ENCODE results near the gene ATP1A2.

ATP1A2 gene

GRCh38 chr1:160089883-160090282, 25.7 kb upstream of the ATP1A2 start:
- H3K4me2 ChIP-seq (ENCODE audit: low read length) = no peak overlapping the region
- no peak overlapping the region for H3K4me3 ChIP-seq (ENCODE audit: low read depth, low read length)
- no peak overlapping the region for H3K9ac ChIP-seq
- no peaks in the 10 kb centered on the region for H3K27me3 ChIP-seq (ENCODE audit: control insufficient read depth, insufficient read depth, low read length)
- H3K9me3 ChIP-seq (ENCODE audit: control insufficient read depth, low read length) = no peaks in the 10 kb centered on the region
- no peaks in the 10 kb centered on the region for H3K36me3 ChIP-seq (ENCODE audit: control insufficient read depth, insufficient read depth, low read length)
- H3K79me2 ChIP-seq = no peaks in the 10 kb centered on the region
- TF ChIP-seq CTCF (IDR thresholded peaks at IDR 0.05) = no peak
- no peak overlapping the region for H3K27ac ChIP-seq
- H2AFZ ChIP-seq = no peak overlapping the region
- no peaks in the 10 kb centered on the region for H3K4me1 ChIP-seq

GRCh38 chr1:160090760-160091159, 24.8 kb upstream of the ATP1A2 start:
- Histone ChIP-seq H3K79me2 (no peaks in the 10 kb centered on the region), H3K9me3 (ENCODE audit: control insufficient read depth, low read length) (no peaks in the 10 kb centered on the region), H3K4me2 (ENCODE audit: low read length) (no peak overlapping the region), H3K9ac (no peak overlapping the region), H3K36me3 (ENCODE audit: control insufficient read depth, insufficient read depth, low read length) (no peaks in the 10 kb centered on the region), H2AFZ (no peak overlapping the region), H3K27me3 (ENCODE audit: control insufficient read depth, insufficient read depth, low read length) (no peaks in the 10 kb centered on the region), H3K4me3 (ENCODE audit: low read depth, low read length) (no peak overlapping the region), H3K4me1 (no peaks in the 10 kb centered on the region), H3K27ac (no peak overlapping the region)
- no peak for TF ChIP-seq CTCF (IDR thresholded peaks at IDR 0.05)

GRCh38 chr1:160091666-160092223, 23.8 kb upstream of the ATP1A2 start:
- Histone ChIP-seq H3K4me3 (ENCODE audit: low read depth, low read length) (no peak overlapping the region), H3K27me3 (ENCODE audit: control insufficient read depth, insufficient read depth, low read length) (no peaks in the 10 kb centered on the region), H3K36me3 (ENCODE audit: control insufficient read depth, insufficient read depth, low read length) (no peaks in the 10 kb centered on the region), H3K27ac (no peak overlapping the region), H3K9me3 (ENCODE audit: control insufficient read depth, low read length) (no peaks in the 10 kb centered on the region), H3K4me2 (ENCODE audit: low read length) (no peak overlapping the region), H3K79me2 (no peaks in the 10 kb centered on the region), H3K9ac (no peak overlapping the region), H3K4me1 (no peaks in the 10 kb centered on the region), H2AFZ (no peak overlapping the region)
- no peak for TF ChIP-seq CTCF (IDR thresholded peaks at IDR 0.05)

- H3K9ac ChIP-seq = no peak overlapping the region
Measured at GRCh38 chr1:160092366-160093068, 23.0 kb upstream of the ATP1A2 start.

More at GRCh38 chr1:160092366-160093068, 23.0 kb upstream of the ATP1A2 start:
- Histone ChIP-seq H3K4me3 (ENCODE audit: low read depth, low read length) (no peak overlapping the region), H3K4me1 (no peaks in the 10 kb centered on the region), H3K36me3 (ENCODE audit: control insufficient read depth, insufficient read depth, low read length) (no peaks in the 10 kb centered on the region), H3K27me3 (ENCODE audit: control insufficient read depth, insufficient read depth, low read length) (no peaks in the 10 kb centered on the region), H3K9me3 (ENCODE audit: control insufficient read depth, low read length) (no peaks in the 10 kb centered on the region), H3K27ac (no peak overlapping the region), H3K4me2 (ENCODE audit: low read length) (no peak overlapping the region), H2AFZ (no peak overlapping the region), H3K79me2 (no peaks in the 10 kb centered on the region)
- TF ChIP-seq CTCF (IDR thresholded peaks at IDR 0.05) = no peak
